Measurements from ENCODE around the gene TGFBR1. TPM values are rescaled to one million over a fixed set of nuclear protein-coding genes. Genes with fewer than 3 reads are reported as not detected.

The TGFBR1 gene
- total RNA-seq, 4 donors from 2014 or later, result 17.6 to 24.1 (median 22.8) TPM

GRCh38 chr9:99146574-99146973 lies 41.7 kb downstream of the TGFBR1 start:
- Histone ChIP-seq H3K36me3 (peaks cover 0 to 56% (median 9%) of the 10 kb centered on the region in 4 donors), H3K4me3 (no peak overlapping the region), H3K27ac (no peak overlapping the region), H3K9me3 (no peaks in the 10 kb centered on the region), H3K27me3 (no peaks in the 10 kb centered on the region), H3K4me1 (peaks cover 0 to 7% (median 6%) of the 10 kb centered on the region in 4 donors)
- intact Hi-C loops (cut with DNase I; ENCODE audit: low total_unique reads), result loop anchor here (10.0 kb wide), 1 partner anchor 172 kb away; no protein-coding TSS in a partner anchor
- 90 to 96% methylated on average over 4 of the region's 4 CpGs for WGBS, 2 donors (ENCODE audit: low coverage in 1 of 2)
- in situ Hi-C loops (cut with MboI; ENCODE audit: low pct_ligation_motif_present in 1 of 4, low pct_unique_long_range_greater_than_20kb in 1 of 4, low sequenced_read_pairs in 3 of 4), result loop anchor here in 3 of 4 donors (5.0 to 25.0 kb wide), 2 partner anchors 284 to 289 kb away; no protein-coding TSS in a partner anchor
- TF ChIP-seq CTCF (IDR thresholded peaks at IDR 0.05) (no peak), POLR2AphosphoS5 (IDR thresholded peaks at IDR 0.05) (no peak), EP300 (IDR thresholded peaks at IDR 0.05; ENCODE audit: low read depth) (no peak), POLR2A (IDR thresholded peaks at IDR 0.05) (no peak)
- DNase-seq, result no peak

DNA sequence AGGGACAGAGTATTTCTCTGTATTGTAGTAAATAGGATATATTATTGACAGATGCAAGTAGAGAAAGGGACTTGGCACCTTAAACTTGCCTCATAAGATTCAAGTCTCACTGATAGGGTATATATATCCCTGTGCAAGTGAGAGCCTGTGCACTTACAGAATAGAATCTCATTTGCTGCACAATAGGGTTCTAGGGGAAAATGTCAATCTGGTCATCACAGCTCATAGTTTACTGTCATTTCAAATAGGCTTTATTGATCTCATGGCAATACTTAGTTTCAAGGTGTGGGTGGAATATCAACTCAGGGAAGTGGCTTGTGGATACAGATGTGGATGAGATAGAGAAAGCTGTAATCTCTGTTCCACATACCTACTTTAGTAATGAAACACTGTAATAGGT lies 42.3 kb downstream of the TGFBR1 start:
- intact Hi-C loops (cut with DNase I; ENCODE audit: low total_unique reads) (loop anchor here (10.0 kb wide), 1 partner anchor 172 kb away; no protein-coding TSS in a partner anchor), in situ Hi-C loops (cut with MboI; ENCODE audit: low pct_ligation_motif_present in 1 of 4, low pct_unique_long_range_greater_than_20kb in 1 of 4, low sequenced_read_pairs in 3 of 4) (loop anchor here in 3 of 4 donors (5.0 to 25.0 kb wide), 2 partner anchors 285 to 290 kb away; no protein-coding TSS in a partner anchor)
- no peak for DNase-seq
- no peaks in the 10 kb centered on the region for H3K27me3 ChIP-seq
- H3K4me3 ChIP-seq, result no peak overlapping the region
- peaks cover 0 to 56% (median 9%) of the 10 kb centered on the region in 4 donors for H3K36me3 ChIP-seq
- TF ChIP-seq EP300 (IDR thresholded peaks at IDR 0.05; ENCODE audit: low read depth) (no peak), POLR2AphosphoS5 (IDR thresholded peaks at IDR 0.05) (no peak), CTCF (IDR thresholded peaks at IDR 0.05) (no peak), POLR2A (IDR thresholded peaks at IDR 0.05) (no peak)
- peaks cover 0 to 1% (median under 1%) of the 10 kb centered on the region in 4 donors for H3K4me1 ChIP-seq
- H3K27ac ChIP-seq, result no peak overlapping the region
- no peaks in the 10 kb centered on the region for H3K9me3 ChIP-seq

DNA sequence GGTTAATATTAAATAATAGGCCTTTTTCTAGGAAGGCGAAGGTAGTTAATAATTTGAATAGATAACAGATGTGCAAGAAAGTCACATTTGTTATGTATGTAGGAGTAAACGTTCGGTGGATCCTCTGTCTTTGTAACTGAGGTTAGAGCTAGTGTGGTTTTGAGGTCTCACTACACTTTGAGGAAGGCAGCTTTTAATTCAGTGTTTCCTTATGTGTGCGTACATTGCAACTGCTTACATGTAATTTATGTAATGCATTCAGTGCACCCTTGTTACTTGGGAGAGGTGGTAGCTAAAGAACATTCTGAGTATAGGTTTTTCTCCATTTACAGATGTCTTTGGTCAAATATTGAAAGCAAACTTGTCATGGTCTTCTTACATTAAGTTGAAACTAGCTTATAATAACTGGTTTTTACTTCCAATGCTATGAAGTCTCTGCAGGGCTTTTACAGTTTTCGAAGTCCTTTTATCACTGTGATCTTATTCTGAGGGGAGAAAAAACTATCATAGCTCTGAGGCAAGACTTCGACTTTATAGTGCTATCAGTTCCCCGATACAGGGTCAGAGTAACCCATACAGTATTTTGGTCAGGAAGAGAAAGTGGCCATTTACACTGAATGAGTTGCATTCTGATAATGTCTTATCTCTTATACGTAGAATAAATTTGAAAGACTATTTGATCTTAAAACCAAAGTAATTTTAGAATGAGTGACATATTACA lies 45.7 kb downstream of the TGFBR1 start:
- intact Hi-C loops (cut with DNase I; ENCODE audit: low total_unique reads), result no loop called here

More for the DNA sequence above, 45.7 kb downstream of the TGFBR1 start:
- Histone ChIP-seq H3K4me1 (no peaks in the 10 kb centered on the region), H3K27me3 (no peaks in the 10 kb centered on the region), H3K4me3 (no peak overlapping the region), H3K36me3 (peaks cover 0 to 41% (median 6%) of the 10 kb centered on the region in 4 donors), H3K9me3 (no peaks in the 10 kb centered on the region), H3K27ac (no peak overlapping the region)
- WGBS, 2 donors (ENCODE audit: low coverage in 1 of 2), result 78 to 87% methylated on average over 8 of the region's 8 CpGs
- in situ Hi-C loops (cut with MboI; ENCODE audit: low pct_ligation_motif_present in 1 of 4, low pct_unique_long_range_greater_than_20kb in 1 of 4, low sequenced_read_pairs in 3 of 4), result no loop called here
- TF ChIP-seq CTCF (IDR thresholded peaks at IDR 0.05) (no peak), EP300 (IDR thresholded peaks at IDR 0.05; ENCODE audit: low read depth) (no peak), POLR2A (IDR thresholded peaks at IDR 0.05) (no peak), POLR2AphosphoS5 (IDR thresholded peaks at IDR 0.05) (no peak)
- no peak for DNase-seq
